DMS53 (cell line): Measurements from ENCODE around the gene CFAP65.

Experiments
- DNase-seq: peaks from one replicate; lab custom pipeline; 2025; lab: John Stamatoyannopoulos, UW

The CFAP65 gene

DNA sequence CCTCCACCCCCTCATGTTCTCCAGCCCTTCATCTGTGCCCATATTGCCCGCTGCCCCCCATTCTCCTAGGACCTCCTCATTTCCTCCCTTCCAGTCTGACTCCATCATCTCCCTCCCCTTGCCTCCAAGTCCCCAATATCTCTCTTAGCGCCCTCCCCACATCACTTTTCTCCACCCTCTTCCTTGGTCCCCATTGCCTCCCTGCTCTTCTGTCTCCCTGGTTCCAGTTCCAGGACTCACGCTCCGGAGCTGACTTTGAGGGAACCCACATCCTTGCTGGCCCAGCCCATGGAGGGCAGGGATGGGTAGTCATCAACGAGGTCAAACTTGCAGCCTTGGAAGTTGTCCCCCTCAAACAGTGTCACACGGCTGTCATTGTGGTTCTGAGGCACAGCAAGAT lies 50.7 kb downstream of the CFAP65 start:
- DNase-seq = no peak

DNA sequence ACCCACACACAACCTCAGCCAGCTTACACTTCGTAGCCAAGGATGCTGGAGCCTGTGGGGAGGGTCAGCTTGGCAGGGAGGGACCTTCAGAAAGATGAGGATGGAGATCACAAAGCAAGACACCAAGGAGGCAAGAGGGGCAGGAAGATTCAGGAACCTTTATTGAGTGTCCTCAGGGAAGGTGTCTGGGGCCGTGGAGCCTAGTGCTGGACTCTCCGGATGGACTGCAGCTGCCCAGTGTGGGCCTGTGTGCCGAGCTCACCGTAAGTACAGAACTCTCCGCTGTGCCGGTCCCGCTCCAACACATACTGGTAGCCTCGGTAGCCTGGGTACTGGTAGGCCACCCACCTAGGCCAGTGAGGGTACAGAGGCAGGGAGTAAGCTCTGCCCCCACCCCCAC lies 51.3 kb downstream of the CFAP65 start:
- no peak for DNase-seq

DNA sequence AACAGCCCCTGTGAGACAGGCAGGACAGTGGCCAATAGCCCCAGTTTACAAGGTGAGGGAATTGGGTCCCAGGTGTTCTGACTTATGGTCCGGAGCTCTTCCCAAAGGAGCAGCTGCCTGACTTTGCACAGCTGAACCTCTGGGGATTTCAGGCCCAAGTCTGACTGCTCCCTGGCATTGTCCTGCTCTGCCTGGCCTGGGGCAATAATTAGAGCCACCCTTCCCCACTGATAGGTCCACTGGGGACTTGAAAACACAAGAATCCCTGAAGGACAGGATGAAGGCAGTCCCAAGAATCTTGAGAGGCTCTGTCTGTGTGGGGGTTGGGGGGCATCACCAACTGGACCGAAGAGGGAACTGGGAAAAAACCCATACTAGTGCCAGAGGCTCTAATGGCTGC lies 52.7 kb downstream of the CFAP65 start:
- DNase-seq = no peak

DNA sequence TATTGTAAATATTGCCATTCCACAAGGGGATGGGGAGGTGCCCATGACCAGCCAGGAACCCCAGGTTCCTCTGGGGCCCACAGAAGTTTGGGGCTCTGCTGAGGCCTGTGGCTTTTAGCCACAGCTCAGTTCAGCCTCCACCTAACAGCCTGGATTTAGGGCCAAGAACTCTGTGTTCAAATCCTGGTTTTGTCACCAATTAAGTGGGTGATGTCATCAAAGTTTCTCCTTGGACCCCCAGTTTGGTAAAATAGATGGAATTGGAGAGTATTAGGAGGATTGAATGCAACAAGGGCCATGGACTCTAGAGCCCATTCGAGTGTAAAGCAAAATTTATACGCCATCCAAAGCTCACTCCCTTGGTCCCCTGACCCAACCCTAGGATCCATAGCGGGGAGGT lies 53.2 kb downstream of the CFAP65 start:
- DNase-seq = no peak

DNA sequence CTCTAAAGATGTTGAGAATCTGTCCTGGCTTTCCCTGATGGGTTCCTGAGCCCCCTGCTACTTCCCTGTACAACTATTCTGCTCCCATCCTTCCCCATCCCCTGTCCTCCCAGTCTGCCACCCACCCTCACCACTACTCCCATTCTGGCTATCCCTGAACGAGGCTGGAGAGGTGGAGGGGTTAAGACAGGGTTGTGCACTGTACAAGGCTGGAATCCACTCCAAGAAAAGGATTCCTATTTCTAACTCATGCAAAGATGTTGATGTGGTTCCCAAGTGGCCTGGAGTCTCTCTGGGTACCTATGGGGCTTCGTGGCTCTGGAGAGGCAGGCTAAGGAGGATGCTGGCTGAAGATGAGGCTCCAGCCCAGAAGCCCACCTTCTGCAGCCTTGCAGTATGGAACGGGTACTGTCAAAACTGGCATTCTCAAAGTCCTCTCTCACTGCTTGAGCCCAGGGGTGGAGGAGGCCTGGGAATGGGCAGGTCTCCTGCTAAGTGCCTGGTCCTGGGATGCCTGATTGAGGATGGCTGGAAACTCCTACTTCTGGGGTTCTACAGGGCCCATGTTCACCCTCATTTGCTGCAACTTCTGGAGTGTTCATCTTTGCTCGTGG lies 55.1 kb downstream of the CFAP65 start:
- DNase-seq = no peak

DNA sequence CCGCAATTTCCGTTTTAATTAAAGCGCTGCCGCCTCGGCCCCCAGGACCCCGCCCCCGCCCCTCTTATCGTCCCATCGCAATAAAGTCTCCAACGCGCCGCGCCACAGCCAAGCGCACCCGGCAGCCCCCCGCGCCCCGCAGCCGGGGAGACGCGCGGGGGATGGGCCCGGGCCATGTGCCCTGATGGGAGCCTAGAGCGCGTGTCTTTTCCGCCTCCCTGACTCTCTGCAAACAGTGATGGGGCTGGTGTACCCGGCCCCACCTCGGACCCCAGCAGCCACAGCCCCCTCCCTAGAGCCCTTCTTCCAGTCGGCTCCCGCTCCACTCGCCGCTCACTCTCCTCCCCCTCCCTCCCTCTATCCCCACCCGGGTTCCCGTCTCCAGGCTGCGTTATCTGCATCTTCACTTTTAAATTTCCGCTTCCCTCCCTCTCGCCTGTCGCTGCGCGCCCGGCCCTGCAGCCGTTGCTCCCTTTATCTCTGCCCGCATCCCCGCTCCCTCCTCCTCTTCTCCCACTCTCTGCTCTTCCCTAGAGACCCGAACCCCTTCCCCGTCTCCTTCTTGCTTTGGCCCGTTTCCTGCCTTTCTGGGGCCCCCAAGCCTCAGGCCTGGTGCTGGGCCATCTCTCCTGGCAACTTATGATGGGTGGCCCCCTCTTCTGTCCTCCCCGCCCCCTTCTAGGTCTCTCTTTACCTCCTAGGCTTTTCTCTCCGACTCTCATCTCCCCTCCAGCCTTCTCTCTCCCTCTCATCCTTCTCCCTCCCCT lies 55.8 kb downstream of the CFAP65 start:
- no peak for DNase-seq

DNA sequence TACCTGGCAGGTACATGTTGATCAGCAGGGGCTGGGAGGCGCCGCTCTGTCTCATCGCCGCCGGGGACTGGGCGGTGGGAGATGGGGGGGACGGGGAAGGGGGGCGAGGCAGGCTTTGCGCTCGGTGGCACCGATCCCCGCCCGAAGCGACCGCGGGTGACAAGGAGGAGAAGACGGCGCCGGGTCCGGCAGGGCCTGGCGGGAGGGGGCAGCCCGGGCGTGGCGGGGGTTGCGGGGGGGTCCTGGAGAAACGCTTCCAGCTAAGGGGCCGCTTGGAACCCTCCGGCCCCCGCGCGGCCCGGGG lies 56.3 kb downstream of the CFAP65 start, which contains the start of gene FEV:
FEV (minus strand) TSS at position 164 of the 304 bp plus-strand sequence; CDS start at position 55, 109 bp downstream.
- no peak for DNase-seq

DNA sequence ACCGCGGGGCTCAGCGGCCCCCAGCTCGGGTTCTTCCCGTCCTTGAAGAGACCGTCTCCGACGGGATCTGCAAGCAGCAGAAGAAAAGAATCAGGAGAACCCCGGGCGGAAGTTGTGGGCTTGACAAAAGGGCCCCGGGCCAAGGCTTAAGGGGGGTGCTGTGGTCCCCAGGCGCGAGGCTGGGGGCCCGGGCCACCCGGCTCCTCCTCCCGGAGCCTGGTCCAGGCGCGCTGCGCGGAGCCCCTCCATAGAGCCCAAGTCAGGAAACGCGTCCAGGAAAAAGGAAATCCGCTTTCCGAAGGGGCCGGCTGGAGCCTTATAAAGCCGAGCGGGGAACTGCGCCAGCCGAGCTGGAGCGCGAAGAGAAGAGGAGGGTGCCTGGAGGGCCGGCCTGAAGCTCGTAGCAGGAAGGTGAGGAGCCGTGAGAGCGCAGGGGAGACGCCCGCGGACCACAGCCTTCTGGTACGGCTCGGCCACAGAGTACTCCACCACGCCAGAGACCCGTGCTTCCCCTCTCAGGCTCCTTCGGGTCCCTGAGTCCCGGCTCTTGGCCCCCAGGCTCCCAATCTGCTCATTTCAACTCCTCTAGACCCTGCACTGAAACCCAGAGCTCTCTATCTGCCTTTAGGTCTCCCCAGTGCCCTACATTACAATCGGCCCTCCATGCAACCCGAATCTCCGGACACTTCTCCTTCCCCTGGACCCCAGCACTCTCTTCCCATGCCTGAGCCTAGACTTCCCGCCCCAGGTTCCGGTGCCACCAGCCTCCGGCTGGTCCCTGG lies 56.9 kb downstream of the CFAP65 start:
- peak; percentile 72 for DNase-seq

DNA sequence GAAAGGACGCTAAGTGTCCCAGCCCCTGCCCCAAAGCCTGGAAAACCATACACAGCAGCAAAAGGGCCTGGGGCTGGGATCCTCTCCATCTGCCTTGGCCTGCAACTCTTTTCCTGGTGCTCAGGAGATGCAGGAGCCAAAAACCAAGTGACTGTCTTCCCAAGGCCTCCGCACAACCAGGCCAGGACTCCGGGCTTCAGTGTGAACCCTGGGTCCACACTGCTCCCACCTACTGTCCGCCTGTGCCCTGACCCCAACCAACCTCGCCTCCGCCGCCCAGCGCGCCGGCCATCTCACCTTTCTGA lies 57.4 kb downstream of the CFAP65 start:
- DNase-seq = no peak

DNA sequence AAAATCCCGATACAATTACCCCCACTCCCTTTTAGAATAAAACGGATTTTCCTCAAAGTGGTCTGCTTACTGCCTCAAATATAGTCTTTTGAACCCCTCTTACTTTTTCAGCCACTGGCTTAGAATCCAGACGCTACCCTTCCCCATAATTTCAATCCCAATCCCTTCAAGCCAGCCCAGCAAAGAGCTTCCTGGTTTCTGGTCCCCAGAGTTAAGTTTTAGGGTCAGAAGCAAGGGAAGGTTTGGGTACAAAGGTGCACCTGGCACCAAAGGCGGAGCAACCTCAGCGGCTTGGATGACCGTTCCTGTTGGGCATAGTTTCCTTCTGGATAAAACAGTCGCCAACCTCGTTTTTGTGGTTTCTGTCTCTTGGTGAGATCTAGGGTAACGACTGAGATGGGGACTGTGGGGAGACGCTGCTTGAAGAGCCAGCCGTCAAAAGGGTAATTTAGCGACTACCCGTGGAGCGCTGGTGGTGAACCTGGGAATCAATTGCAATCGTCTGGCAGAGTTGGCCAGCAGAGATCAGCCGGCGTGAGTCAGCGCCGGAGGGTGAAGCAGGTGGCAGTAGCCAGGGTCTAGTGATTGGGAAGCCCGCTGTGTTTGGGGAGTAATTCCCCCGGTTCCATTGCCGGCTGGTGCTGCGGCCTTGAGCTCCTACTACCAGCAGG lies 57.9 kb downstream of the CFAP65 start:
- peak; percentile 74 for DNase-seq

DNA sequence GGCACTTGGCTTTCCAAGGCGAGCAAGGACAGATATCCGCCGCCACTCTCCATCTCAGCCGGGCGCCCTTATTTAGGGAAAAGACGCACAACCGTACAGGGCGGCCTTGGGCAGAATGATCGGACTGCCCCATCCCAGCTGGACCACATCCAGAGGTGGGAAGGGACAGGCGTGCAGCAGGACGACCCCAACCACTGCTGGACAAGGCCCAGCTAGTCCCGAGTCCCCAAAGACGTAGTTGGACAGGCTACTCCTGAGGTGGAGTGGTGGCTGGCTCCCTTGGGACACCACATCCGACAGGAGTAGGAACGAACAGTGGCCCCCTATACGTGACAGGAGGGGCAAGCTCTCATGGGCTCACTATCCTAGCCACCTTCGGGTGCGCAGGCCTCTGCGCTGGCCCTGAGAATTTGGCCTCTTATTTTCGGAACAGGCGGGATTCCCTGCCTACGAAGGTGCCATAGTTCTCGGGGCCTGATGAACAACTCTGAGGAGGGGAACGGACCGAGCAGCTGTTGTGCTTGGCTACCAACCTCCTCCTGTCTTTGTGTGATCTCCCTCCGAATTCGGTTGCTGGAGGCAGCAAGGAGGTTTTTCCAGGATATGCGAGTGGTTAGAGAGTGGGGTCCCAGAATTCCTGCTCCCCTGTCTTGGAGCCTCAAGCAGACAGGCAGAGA lies 58.6 kb downstream of the CFAP65 start:
- no peak for DNase-seq

DNA sequence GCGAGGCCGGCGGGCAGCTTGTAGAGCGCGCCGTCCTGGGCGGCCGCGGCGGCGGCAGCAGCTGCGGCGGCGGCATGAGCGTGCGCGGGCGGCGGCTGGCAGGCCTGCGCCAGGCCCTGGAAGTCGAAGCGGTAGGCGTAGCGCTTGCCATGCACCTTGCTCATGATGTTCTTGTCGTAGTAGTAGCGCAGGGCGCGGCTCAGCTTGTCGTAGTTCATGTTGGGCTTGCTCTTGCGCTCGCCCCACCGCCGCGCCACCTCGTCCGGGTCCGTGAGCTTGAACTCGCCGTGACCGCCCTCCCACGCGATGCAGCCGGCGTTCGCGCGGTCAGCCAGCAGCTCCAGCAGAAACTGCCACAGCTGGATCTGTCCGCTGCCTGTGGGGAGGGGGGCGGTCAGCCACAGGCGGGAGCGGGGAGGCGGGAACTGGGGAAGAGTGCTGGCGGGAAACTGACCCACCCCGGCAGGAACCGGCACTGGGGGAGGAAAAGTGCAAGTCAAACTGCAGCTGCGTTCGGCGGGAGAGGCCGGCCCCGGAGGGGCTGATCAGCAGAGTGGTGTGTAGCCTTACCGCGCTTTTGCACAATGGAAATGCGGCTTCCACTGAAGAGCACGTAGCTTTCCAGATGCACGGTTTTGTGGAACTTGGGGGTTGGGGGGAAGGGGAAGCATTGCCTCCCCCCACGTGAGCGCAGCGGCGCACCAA lies 59.3 kb downstream of the CFAP65 start:
- DNase-seq = peak; percentile 75

DNA sequence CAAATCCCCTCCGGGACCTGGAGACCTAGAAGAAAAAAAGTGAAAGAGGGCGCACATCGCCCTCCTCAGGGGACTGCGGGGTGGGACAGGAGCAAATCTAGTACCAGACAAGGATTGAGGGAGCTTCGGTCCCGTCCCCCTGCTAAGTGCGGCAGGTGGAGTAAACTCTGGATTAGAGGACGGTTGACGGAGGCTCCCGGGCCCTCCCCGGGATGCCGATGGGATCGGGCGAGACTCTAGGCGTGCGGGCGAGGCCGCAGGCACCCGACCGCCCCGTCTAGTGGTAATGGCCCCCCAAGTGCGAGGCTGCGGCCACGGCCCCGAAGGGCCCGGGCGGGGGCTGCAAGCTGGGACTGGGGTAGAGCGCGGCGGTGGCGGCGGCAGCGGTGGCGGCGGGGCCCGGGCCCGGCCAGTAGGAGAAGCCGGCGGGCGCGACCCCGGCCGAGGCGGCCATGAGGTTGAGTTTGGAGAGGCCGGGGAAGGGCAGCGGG lies 59.9 kb downstream of the CFAP65 start:
- DNase-seq = peak; percentile 60

DNA sequence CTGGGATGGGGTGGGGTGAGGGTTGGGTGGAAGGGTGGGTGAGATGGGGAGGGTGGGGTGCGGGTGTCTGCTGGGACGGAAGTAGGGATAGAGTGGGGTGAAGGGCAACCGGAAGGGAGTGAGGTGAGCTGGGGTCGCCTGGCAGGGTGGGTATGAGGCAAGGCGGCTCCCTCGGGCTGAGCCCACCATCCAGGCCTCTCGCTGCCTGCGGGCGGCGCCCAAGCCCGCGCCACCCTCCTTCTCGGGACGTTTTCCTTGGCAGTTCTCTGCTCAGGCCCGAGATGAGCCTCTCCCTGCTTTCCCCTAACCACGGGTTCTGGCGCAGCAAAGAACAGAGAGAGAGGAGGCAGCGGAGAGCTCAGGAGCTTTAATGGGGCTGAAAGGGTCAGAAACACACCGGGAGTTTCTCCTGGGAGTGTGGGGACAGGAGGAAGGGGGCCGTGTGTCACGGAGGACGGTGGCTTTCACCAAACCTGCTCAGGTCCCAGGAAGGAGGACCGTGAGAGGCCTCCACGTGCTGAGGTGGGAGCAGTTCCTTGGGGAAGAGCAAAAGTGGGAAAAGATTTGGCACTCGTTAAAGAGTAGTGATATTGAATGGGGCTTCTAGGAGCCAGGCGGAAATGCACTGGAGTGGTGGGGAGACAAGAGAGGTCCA lies 60.5 kb downstream of the CFAP65 start:
- DNase-seq = peak; percentile 60

DNA sequence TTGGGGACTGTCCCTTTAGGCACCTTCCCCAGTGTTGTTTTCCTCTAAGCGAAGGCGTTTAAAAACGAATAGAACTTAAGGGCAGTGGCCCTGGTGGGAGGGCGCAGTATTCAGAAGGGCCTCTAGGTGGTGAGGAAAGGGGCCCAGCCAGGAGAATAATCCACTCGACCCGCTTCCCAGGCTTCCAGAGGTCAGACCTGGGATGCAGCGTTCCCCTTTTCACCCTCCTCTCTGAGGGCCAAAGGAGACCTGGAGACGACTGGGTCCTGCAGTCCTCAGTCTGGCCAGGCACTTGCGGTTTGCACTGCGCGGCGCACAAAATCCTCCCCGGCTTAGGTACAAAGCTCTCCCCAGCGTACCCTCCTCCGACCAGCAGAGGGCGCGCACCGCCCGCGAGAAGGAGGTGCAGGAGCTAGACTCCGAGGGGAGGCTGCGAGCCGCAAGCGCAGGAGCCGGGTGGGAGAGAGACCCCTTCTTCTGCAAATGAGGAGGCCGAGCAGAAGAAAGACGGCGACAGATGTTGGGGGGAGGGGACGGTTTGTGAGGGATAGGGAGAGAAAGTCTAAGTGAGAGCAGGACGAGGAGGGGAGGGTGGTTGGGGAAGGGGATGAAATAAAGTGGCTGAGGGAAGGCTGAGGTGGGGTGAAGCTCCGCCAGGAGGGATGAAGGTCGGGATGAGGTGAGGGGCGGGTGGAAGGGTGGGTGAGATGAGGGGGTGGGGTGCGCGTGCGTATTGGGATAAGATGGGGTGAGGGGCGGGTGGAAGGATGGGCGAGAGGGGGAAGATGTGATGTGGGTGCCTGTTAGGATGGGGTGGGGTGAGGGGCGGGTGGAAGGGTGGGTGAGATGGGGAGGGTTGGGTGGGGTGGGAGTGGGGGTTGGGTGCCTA lies 61.2 kb downstream of the CFAP65 start:
- peak; percentile 89 for DNase-seq

DNA sequence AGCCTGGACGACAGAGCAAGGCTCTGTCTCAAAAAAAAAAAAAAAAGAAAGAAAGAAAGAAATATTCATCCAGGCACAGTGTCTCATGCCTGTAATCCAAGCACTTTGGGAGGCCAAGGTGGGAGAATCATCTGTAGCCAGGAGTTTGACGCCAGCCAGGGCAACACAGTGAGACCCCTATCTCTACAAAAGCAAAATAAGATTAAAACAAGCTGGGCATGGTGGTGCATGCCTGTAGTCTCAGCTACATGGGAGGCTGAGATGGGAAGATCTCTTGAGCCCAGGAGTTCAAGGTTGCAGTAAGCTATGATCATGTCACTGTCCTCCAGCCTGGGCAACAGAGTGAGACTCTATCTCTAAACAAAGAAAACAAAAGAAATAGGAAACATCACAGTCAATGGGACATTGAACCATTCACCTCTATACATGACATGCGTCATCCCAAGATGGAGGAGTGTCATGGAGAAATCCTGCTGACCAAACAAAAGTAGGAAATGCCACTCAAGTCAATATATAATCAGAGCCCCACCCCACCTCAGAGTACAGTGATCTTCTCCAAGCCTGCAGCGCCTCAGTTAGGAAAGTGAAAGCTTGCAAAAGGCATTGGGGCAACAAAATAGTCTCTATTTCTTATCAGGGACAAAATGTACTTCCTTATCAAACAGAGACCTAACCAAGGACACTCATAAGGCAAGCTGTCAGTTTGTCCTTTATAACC lies 66.1 kb downstream of the CFAP65 start:
- no peak for DNase-seq

DNA sequence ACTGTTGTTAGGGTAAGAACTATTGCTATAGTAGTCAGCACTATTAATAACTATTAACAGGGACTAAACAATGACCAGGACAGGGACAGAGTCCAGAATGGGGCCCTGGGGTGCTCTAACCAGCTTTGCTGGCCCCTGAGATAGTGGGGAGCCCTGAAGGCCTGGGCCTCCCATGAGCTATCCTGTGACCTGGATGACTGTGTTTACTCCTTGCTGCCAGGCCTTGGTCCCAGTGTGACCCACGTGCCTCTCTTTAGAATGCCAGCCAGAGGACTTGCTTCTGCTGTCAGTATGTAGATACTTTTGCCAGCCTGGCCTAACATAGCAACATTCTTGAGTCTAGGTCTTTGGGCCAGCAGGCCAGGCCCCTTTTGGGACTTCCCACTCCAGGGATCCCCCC lies 70.4 kb downstream of the CFAP65 start:
- no peak for DNase-seq

DNA sequence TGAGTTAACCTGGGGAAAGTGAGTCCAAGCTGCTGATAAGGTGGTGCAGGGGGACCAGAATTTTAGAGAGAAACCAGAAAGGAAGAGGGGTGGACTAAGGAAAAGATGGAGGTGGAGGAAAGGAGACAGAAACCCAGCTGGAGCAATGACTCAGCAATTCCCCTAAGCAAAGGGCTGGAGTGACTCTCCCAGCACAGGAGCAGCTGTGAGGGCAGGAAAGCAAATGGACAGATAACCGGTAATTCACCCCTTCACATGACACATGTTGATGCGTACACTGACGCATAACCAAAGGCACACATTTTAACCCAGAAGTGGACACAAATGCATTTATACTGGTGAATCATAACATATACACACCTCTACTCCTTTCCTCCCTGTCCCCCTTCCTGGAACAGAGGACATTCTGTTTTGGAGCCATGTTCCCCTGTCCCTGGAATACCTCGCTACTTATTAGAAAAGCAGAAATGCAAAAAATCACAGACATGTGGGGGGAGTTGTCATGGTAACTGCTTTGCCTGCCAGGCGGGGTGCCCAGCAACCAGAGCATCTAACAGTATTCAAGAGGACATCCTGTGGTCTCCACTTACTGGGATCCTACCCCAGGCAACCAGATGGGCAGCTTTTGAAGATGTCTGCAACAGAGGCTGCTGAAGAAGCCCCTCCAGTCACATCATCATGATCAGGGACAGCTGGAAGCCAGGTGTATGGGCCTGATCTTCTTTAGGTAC lies 77.1 kb downstream of the CFAP65 start:
- DNase-seq = peak; percentile 95
